ENCODE measurements around the gene BID. TPM values are rescaled to one million over a fixed set of nuclear protein-coding genes. Genes with fewer than 3 reads are reported as not detected.

The BID gene
- total RNA-seq, 2 donors from 2014 or later = 32.0 to 59.3 TPM

- H3K9me3 Mint-ChIP-seq = no peaks in the 10 kb centered on the region
- no peak for ATAC-seq
- H3K36me3 Mint-ChIP-seq = no peaks in the 10 kb centered on the region
- no peak for DNase-seq (ENCODE audit: low spot score)
- no peak overlapping the region for H3K27ac Mint-ChIP-seq
- no peaks in the 10 kb centered on the region for H3K4me1 Mint-ChIP-seq (ENCODE audit: low read depth in 2 of 2)
- H3K4me3 Mint-ChIP-seq = no peak overlapping the region
- H3K27me3 Mint-ChIP-seq = no peaks in the 10 kb centered on the region
Measured at GRCh38 chr22:17794726-17795542, 20.7 kb upstream of the BID start.

- DNase-seq (ENCODE audit: low spot score) (no peak), ATAC-seq (no peak)
- Mint-ChIP-seq H3K27ac (peak overlapping the region in 1 of 2 donors; percentile 12), H3K36me3 (no peaks in the 10 kb centered on the region), H3K4me3 (no peak overlapping the region), H3K27me3 (no peaks in the 10 kb centered on the region), H3K9me3 (no peaks in the 10 kb centered on the region), H3K4me1 (ENCODE audit: low read depth in 2 of 2) (no peaks in the 10 kb centered on the region)
Measured at GRCh38 chr22:17792854-17793434, 18.7 kb upstream of the BID start.

GRCh38 chr22:17792299-17792698 lies 18.0 kb upstream of the BID start:
- H3K36me3 Mint-ChIP-seq = no peaks in the 10 kb centered on the region
- ATAC-seq = no peak
- no peak overlapping the region for H3K4me3 Mint-ChIP-seq
- no peaks in the 10 kb centered on the region for H3K27me3 Mint-ChIP-seq
- no peaks in the 10 kb centered on the region for H3K9me3 Mint-ChIP-seq
- no peak for DNase-seq (ENCODE audit: low spot score)
- H3K27ac Mint-ChIP-seq = no peak overlapping the region
- H3K4me1 Mint-ChIP-seq (ENCODE audit: low read depth in 2 of 2) = no peaks in the 10 kb centered on the region

- H3K4me3 Mint-ChIP-seq = no peak overlapping the region
- no peaks in the 10 kb centered on the region for H3K36me3 Mint-ChIP-seq
- no peaks in the 10 kb centered on the region for H3K9me3 Mint-ChIP-seq
- H3K27ac Mint-ChIP-seq = no peak overlapping the region
- no peak for DNase-seq (ENCODE audit: low spot score)
- H3K27me3 Mint-ChIP-seq = no peaks in the 10 kb centered on the region
- no peak for ATAC-seq
- H3K4me1 Mint-ChIP-seq (ENCODE audit: low read depth in 2 of 2) = no peaks in the 10 kb centered on the region
Measured at GRCh38 chr22:17791196-17791595, 16.9 kb upstream of the BID start.

GRCh38 chr22:17789379-17790200 lies 15.3 kb upstream of the BID start:
- Mint-ChIP-seq H3K27me3 (no peaks in the 10 kb centered on the region), H3K36me3 (no peaks in the 10 kb centered on the region), H3K27ac (no peak overlapping the region), H3K9me3 (no peaks in the 10 kb centered on the region), H3K4me3 (no peak overlapping the region), H3K4me1 (ENCODE audit: low read depth in 2 of 2) (no peaks in the 10 kb centered on the region)
- DNase-seq (ENCODE audit: low spot score) = no peak
- no peak for ATAC-seq

GRCh38 chr22:17788528-17789378 lies 14.5 kb upstream of the BID start:
- ATAC-seq = no peak
- Mint-ChIP-seq H3K27ac (no peak overlapping the region), H3K36me3 (no peaks in the 10 kb centered on the region), H3K27me3 (no peaks in the 10 kb centered on the region), H3K9me3 (no peaks in the 10 kb centered on the region), H3K4me1 (ENCODE audit: low read depth in 2 of 2) (peaks cover 0 to 3% of the 10 kb centered on the region in 2 donors), H3K4me3 (no peak overlapping the region)
- DNase-seq (ENCODE audit: low spot score) = no peak

GRCh38 chr22:17787716-17788330 lies 13.6 kb upstream of the BID start:
- H3K9me3 Mint-ChIP-seq = no peaks in the 10 kb centered on the region
- no peak for DNase-seq (ENCODE audit: low spot score)
- no peaks in the 10 kb centered on the region for H3K27me3 Mint-ChIP-seq
- peaks cover 0 to 10% of the 10 kb centered on the region in 2 donors for H3K4me1 Mint-ChIP-seq (ENCODE audit: low read depth in 2 of 2)
- no peaks in the 10 kb centered on the region for H3K36me3 Mint-ChIP-seq
- no peak overlapping the region for H3K4me3 Mint-ChIP-seq
- peak in 1 of 2 donors; percentile 29 for ATAC-seq
- H3K27ac Mint-ChIP-seq = no peak overlapping the region

- peaks cover 5 to 16% of the 10 kb centered on the region in 2 donors for H3K4me1 Mint-ChIP-seq (ENCODE audit: low read depth in 2 of 2)
- no peaks in the 10 kb centered on the region for H3K9me3 Mint-ChIP-seq
- no peak overlapping the region for H3K4me3 Mint-ChIP-seq
- no peak overlapping the region for H3K27ac Mint-ChIP-seq
- no peak for ATAC-seq
- no peaks in the 10 kb centered on the region for H3K36me3 Mint-ChIP-seq
- DNase-seq (ENCODE audit: low spot score) = no peak
- H3K27me3 Mint-ChIP-seq = no peaks in the 10 kb centered on the region
Measured at GRCh38 chr22:17787241-17787640, 13.0 kb upstream of the BID start.

- Mint-ChIP-seq H3K27ac (no peak overlapping the region), H3K4me3 (no peak overlapping the region), H3K4me1 (ENCODE audit: low read depth in 2 of 2) (peaks cover 8 to 22% of the 10 kb centered on the region in 2 donors), H3K9me3 (no peaks in the 10 kb centered on the region), H3K27me3 (no peaks in the 10 kb centered on the region), H3K36me3 (no peaks in the 10 kb centered on the region)
- ATAC-seq (no peak), DNase-seq (ENCODE audit: low spot score) (no peak)
Measured at GRCh38 chr22:17786435-17787161, 12.3 kb upstream of the BID start.

GRCh38 chr22:17785185-17786184 lies 11.2 kb upstream of the BID start:
- ATAC-seq (no peak), DNase-seq (ENCODE audit: low spot score) (peak; percentile 76)
- H3K4me1 Mint-ChIP-seq (ENCODE audit: low read depth in 2 of 2) = peaks cover 14 to 33% of the 10 kb centered on the region in 2 donors
- no peak overlapping the region for H3K4me3 Mint-ChIP-seq
- no peaks in the 10 kb centered on the region for H3K9me3 Mint-ChIP-seq
- H3K27ac Mint-ChIP-seq = no peak overlapping the region
- no peaks in the 10 kb centered on the region for H3K36me3 Mint-ChIP-seq
- H3K27me3 Mint-ChIP-seq = no peaks in the 10 kb centered on the region

GRCh38 chr22:17784776-17785175 lies 10.5 kb upstream of the BID start:
- ATAC-seq (no peak), DNase-seq (ENCODE audit: low spot score) (no peak)
- no peak overlapping the region for H3K4me3 Mint-ChIP-seq
- no peaks in the 10 kb centered on the region for H3K36me3 Mint-ChIP-seq
- H3K27me3 Mint-ChIP-seq = no peaks in the 10 kb centered on the region
- peaks cover 17 to 40% of the 10 kb centered on the region in 2 donors for H3K4me1 Mint-ChIP-seq (ENCODE audit: low read depth in 2 of 2)
- H3K9me3 Mint-ChIP-seq = no peaks in the 10 kb centered on the region
- no peak overlapping the region for H3K27ac Mint-ChIP-seq

Measured in natural killer cell treated with Interleukin-12 subunit alpha and Interleukin-12 subunit beta and Interleukin-15 and Interleukin-18, amount 100 ng/mL, for 72 hours (primary cell).